ENCODE measurements around the gene PHKG2.

The PHKG2 gene

GRCh38 chr16:30731411-30731810 lies 16.8 kb upstream of the PHKG2 start:
- TF ChIP-seq MYC (IDR thresholded peaks at IDR 0.05; ENCODE audit: low read depth, low read length) (no peak), MAX (IDR thresholded peaks at IDR 0.05; ENCODE audit: low read depth, low read length) (no peak), CTCF (IDR thresholded peaks at IDR 0.05; ENCODE audit: low read depth, low read length) (no peak), POLR2A (IDR thresholded peaks at IDR 0.05; ENCODE audit: extremely low read depth, insufficient read length) (no peak)
- H3K4me3 ChIP-seq (ENCODE audit: low read depth, low read length): no peak overlapping the region
- no peak for DNase-seq (ENCODE audit: low read depth)

- TF ChIP-seq POLR2A (IDR thresholded peaks at IDR 0.05; ENCODE audit: extremely low read depth, insufficient read length): no peak
- TF ChIP-seq MAX (IDR thresholded peaks at IDR 0.05; ENCODE audit: low read depth, low read length): no peak
- no peak for TF ChIP-seq MYC (IDR thresholded peaks at IDR 0.05; ENCODE audit: low read depth, low read length)
- no peak for TF ChIP-seq CTCF (IDR thresholded peaks at IDR 0.05; ENCODE audit: low read depth, low read length)
- DNase-seq (ENCODE audit: low read depth): no peak
- no peak overlapping the region for H3K4me3 ChIP-seq (ENCODE audit: low read depth, low read length)
Observed at GRCh38 chr16:30736995-30737793, 11.0 kb upstream of the PHKG2 start.

GRCh38 chr16:30737794-30738648 lies 10.2 kb upstream of the PHKG2 start:
- TF ChIP-seq MAX (IDR thresholded peaks at IDR 0.05; ENCODE audit: low read depth, low read length): no peak
- no peak for TF ChIP-seq MYC (IDR thresholded peaks at IDR 0.05; ENCODE audit: low read depth, low read length)
- TF ChIP-seq CTCF (IDR thresholded peaks at IDR 0.05; ENCODE audit: low read depth, low read length): no peak
- no peak for TF ChIP-seq POLR2A (IDR thresholded peaks at IDR 0.05; ENCODE audit: extremely low read depth, insufficient read length)

GRCh38 chr16:30738984-30739951 lies 9.0 kb upstream of the PHKG2 start:
- no peak overlapping the region for H3K4me3 ChIP-seq (ENCODE audit: low read depth, low read length)
- no peak for DNase-seq (ENCODE audit: low read depth)
- TF ChIP-seq MAX (IDR thresholded peaks at IDR 0.05; ENCODE audit: low read depth, low read length) (no peak), POLR2A (IDR thresholded peaks at IDR 0.05; ENCODE audit: extremely low read depth, insufficient read length) (no peak), MYC (IDR thresholded peaks at IDR 0.05; ENCODE audit: low read depth, low read length) (no peak), CTCF (IDR thresholded peaks at IDR 0.05; ENCODE audit: low read depth, low read length) (no peak)

More at GRCh38 chr16:30737794-30738648, 10.2 kb upstream of the PHKG2 start:
- DNase-seq (ENCODE audit: low read depth): no peak
- no peak overlapping the region for H3K4me3 ChIP-seq (ENCODE audit: low read depth, low read length)

Data from NB4 (cell line).